ENCODE data around the gene KRT78. TPM values are rescaled to one million over a fixed set of nuclear protein-coding genes. Genes with fewer than 3 reads are reported as not detected.
"Not testable (repeated sequence)": the region's sequence is repeated elsewhere in the genome, so short reads cannot be mapped to it uniquely, and the experiment has no call there.

Gene KRT78
- total and polyA plus RNA-seq, 11 donors: 0.14 TPM; not detected in 10

GRCh38 chr12:52856787-52857186, 8.0 kb upstream of the KRT78 start:
- Histone ChIP-seq H3K27ac (no peak overlapping the region), H3K4me1 (peaks cover 0 to 9% (median 0%) of the 10 kb centered on the region in 12 donors), H3K27me3 (peaks cover 0 to 5% (median 0%) of the 10 kb centered on the region in 9 donors), H3K4me3 (no peak overlapping the region), H3K36me3 (no peaks in the 10 kb centered on the region), H3K9me3 (no peaks in the 10 kb centered on the region)
- ATAC-seq (no peak), DNase-seq (no peak)
- 85 to 94% (median 91%) methylated on average over 3 of the region's 3 CpGs for WGBS, 4 donors
- intact Hi-C loops (cut with DNase I): no loop called here
- TF ChIP-seq POLR2A (IDR thresholded peaks at IDR 0.05) (no peak), CTCF (IDR thresholded peaks at IDR 0.05) (no peak)

GRCh38 chr12:52856077-52856476, 7.3 kb upstream of the KRT78 start:
- H3K4me3 ChIP-seq; H3K36me3 ChIP-seq; H3K27me3 ChIP-seq; intact Hi-C loops (cut with DNase I); H3K4me1 ChIP-seq; ATAC-seq; H3K9me3 ChIP-seq; H3K27ac ChIP-seq; DNase-seq: not testable (repeated sequence)
- WGBS, 4 donors: 77 to 97% (median 92%) methylated on average over 2 of the region's 2 CpGs

- no peak overlapping the region for H3K27ac ChIP-seq
- no peaks in the 10 kb centered on the region for H3K4me1 ChIP-seq
- no peak for ATAC-seq
- TF ChIP-seq POLR2A (IDR thresholded peaks at IDR 0.05) (no peak), CTCF (IDR thresholded peaks at IDR 0.05) (no peak)
- no peak overlapping the region for H3K4me3 ChIP-seq
- no peak for DNase-seq
- no peaks in the 10 kb centered on the region for H3K36me3 ChIP-seq
- H3K9me3 ChIP-seq: no peaks in the 10 kb centered on the region
- intact Hi-C loops (cut with DNase I): no loop called here
- peaks cover 0 to 9% (median 0%) of the 10 kb centered on the region in 9 donors for H3K27me3 ChIP-seq
These were observed 3.0 kb upstream of the KRT78 start for GRCh38 chr12:52851787-52852186.

GRCh38 chr12:52850681-52851080, 1.9 kb upstream of the KRT78 start:
- intact Hi-C loops (cut with DNase I): no loop called here

More at GRCh38 chr12:52850681-52851080, 1.9 kb upstream of the KRT78 start:
- no peak for DNase-seq
- no peaks in the 10 kb centered on the region for H3K9me3 ChIP-seq
- H3K27me3 ChIP-seq: peaks cover 0 to 9% (median 0%) of the 10 kb centered on the region in 9 donors
- H3K4me3 ChIP-seq: no peak overlapping the region
- ATAC-seq: no peak
- TF ChIP-seq CTCF (IDR thresholded peaks at IDR 0.05) (no peak), POLR2A (IDR thresholded peaks at IDR 0.05) (no peak)
- WGBS, 4 donors: 75 to 89% (median 85%) methylated on average over 5 of the region's 5 CpGs
- H3K36me3 ChIP-seq: no peaks in the 10 kb centered on the region
- H3K27ac ChIP-seq: no peak overlapping the region
- no peaks in the 10 kb centered on the region for H3K4me1 ChIP-seq

All from heart left ventricle (tissue), 16 donors.